WTC11 (cell line): ENCODE measurements around the gene NGB. TPM values are rescaled to one million over a fixed set of nuclear protein-coding genes. Genes with fewer than 3 reads are reported as not detected.
A peak's percentile ranks its signal among the peaks of the same experiment; 100 is the strongest.

Source experiments
- ATAC-seq: fragments of 200-7000 bp; cut with Tn5 transposase; 2 replicates; pipeline ENCODE4 v1.10.0; 2021; ENCODE audit warnings: mild to moderate bottlenecking, moderate library complexity
- CTCF ChIA-PET: fragments of 300-600 bp; sonication (Branson Sonifier 250); formaldehyde crosslinking; loops from one replicate; lab custom pipeline; 2021; ENCODE audit warnings: antibody characterized with exemption; lab: Charles Lee
- POLR2A ChIA-PET: fragments of 350-600 bp; sonication (Branson Sonifier 250); formaldehyde crosslinking; loops from one replicate; lab custom pipeline; 2021; ENCODE audit warnings: antibody characterized with exemption; lab: Charles Lee
- DNase-seq: peaks from one replicate; pipeline ENCODE4 v3.0.0; 2021; ENCODE audit warnings: low spot score
- H3K27ac Mint-ChIP-seq: 2 replicates; pipeline ENCODE4 v1.8.0; 2021; ENCODE audit warnings: mixed read lengths
- H3K27me3 Mint-ChIP-seq: 2 replicates; pipeline ENCODE4 v1.8.0; 2021; ENCODE audit warnings: low read depth, mild to moderate bottlenecking, moderate library complexity, mixed read lengths
- H3K36me3 Mint-ChIP-seq: 2 replicates; pipeline ENCODE4 v1.8.0; 2021; ENCODE audit warnings: mixed read lengths
- H3K4me1 Mint-ChIP-seq: 2 replicates; pipeline ENCODE4 v1.8.0; 2022; ENCODE audit warnings: mixed read lengths
- H3K4me3 Mint-ChIP-seq: 2 replicates; pipeline ENCODE4 v1.8.0; 2021; ENCODE audit warnings: mild to moderate bottlenecking, moderate library complexity, mixed read lengths
- H3K9me3 Mint-ChIP-seq: 2 replicates; pipeline ENCODE4 v1.8.0; 2021; ENCODE audit warnings: mixed read lengths
- CTCF ChIP-seq: fragments of 200-600 bp; IDR thresholded peaks from 2 replicates; pipeline ENCODE4 v1.8.0; 2022; ENCODE audit warnings: antibody characterized with exemption
- ELF4 ChIP-seq: sonication (generic); formaldehyde crosslinking; IDR thresholded peaks from 2 replicates; pipeline ENCODE4 v1.8.1; 2022; ENCODE audit warnings: low read depth, mild to moderate bottlenecking, moderate library complexity, missing genetic modification reagents
- ERG ChIP-seq: fragments of 250-450 bp; sonication (Bioruptor Pico); IDR thresholded peaks from 2 replicates; pipeline ENCODE4 v1.8.0; 2021; ENCODE audit warnings: mild to moderate bottlenecking
- GABPB1 ChIP-seq: sonication (generic); formaldehyde crosslinking; IDR thresholded peaks from 2 replicates; pipeline ENCODE4 v1.8.1; 2023; ENCODE audit warnings: mild to moderate bottlenecking, missing genetic modification reagents
- GRHL2 ChIP-seq: fragments of 250-450 bp; sonication (Bioruptor Pico); IDR thresholded peaks from 2 replicates; pipeline ENCODE4 v1.8.0; 2022; ENCODE audit warnings: mild to moderate bottlenecking, moderate library complexity; ENCODE audit not compliant: insufficient replicate concordance, severe bottlenecking
- KAT7 ChIP-seq: sonication (generic); formaldehyde crosslinking; IDR thresholded peaks from 2 replicates; pipeline ENCODE4 v1.8.1; 2023; ENCODE audit warnings: missing genetic modification reagents, mild to moderate bottlenecking, borderline replicate concordance
- NR3C1 ChIP-seq: sonication (generic); formaldehyde crosslinking; conservative IDR thresholded peaks from 2 replicates; pipeline ENCODE4 v1.8.1; 2023; ENCODE audit warnings: low read depth, mild to moderate bottlenecking, missing genetic modification reagents
- PRDM15 ChIP-seq: sonication (generic); formaldehyde crosslinking; IDR thresholded peaks from 2 replicates; pipeline ENCODE4 v1.8.0; 2022; ENCODE audit warnings: missing genetic modification reagents
- RELA ChIP-seq: sonication (generic); formaldehyde crosslinking; IDR thresholded peaks from 2 replicates; pipeline ENCODE4 v1.8.1; 2022; ENCODE audit warnings: missing genetic modification reagents, mild to moderate bottlenecking, borderline replicate concordance
- ZNF121 ChIP-seq: sonication (generic); formaldehyde crosslinking; IDR thresholded peaks from 2 replicates; pipeline ENCODE4 v1.8.0; 2023; ENCODE audit warnings: missing genetic modification reagents
- ZNF219 ChIP-seq: sonication (generic); formaldehyde crosslinking; IDR thresholded peaks from 2 replicates; pipeline ENCODE4 v1.8.0; 2023; ENCODE audit warnings: missing genetic modification reagents, mild to moderate bottlenecking, borderline replicate concordance
- ZNF396 ChIP-seq: fragments of 250-450 bp; sonication (Bioruptor Pico); IDR thresholded peaks from 2 replicates; pipeline ENCODE4 v1.8.0; 2021; ENCODE audit warnings: mild to moderate bottlenecking, moderate library complexity, borderline replicate concordance
- total RNA-seq: library from RNA; stranded (reverse); gene quantifications from 3 replicates; pipeline ENCODE4 v1.2.3, GENCODE V29; 2021

NGB gene
- total RNA-seq, 1 experiment from 2014 or later = 0.33 TPM

DNA sequence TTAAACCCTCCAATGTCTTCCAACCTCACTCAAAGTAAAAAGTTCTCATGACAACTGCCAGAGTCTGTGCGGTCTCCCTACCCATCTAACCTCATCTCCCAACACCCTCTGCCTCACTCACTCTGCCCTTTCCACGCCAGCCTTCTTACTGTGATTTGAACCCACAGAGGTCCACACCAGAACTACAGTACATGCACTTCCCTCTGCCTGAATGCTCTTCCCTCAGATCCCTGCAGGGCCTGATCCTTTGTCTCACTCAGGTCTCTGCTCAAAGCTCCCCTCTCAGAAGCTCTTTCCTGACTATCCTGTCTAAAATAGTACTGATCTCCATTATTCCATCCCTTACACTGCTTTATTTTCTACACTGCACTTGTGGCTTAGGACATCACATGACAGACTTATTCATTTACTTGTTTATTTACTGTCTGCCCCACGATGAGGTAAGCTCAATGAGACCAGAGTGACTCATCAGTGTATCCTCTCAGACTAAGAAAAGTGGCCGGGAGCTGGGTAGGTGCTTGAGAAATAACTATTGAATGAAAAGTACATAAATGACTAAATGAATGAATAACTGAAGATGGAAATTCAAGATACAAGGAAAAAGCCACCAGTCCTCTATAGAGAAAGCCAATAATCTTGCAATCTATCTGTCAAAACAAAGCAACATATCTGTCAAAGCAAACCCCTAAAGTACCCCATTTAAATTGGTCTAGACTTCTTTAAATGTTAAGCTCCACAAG, 32.6 kb upstream of the NGB start:
- no peak overlapping the region for H3K4me3 Mint-ChIP-seq
- no peaks in the 10 kb centered on the region for H3K9me3 Mint-ChIP-seq
- ChIA-PET POLR2A (interaction anchor here (0.6 kb wide), 1 partner anchor 142 kb away, joined by 5 read pairs; no protein-coding TSS in a partner anchor), CTCF (interaction anchor here (0.6 to 3.0 kb wide), 3 partner anchors 12 to 379 kb away, joined by 4 to 23 read pairs (median 7); partner anchors contain the start of genes GSTZ1 and POMT2)
- ATAC-seq (no peak), DNase-seq (no peak)
- no peak for TF ChIP-seq RELA (CRISPR knock-in tag)
- no peak for TF ChIP-seq GRHL2 (CRISPR knock-in tag)
- TF ChIP-seq KAT7 (CRISPR knock-in tag) = no peak
- TF ChIP-seq ZNF219 = no peak
- no peak for TF ChIP-seq NR3C1 (CRISPR knock-in tag)
- TF ChIP-seq ZNF396 (CRISPR knock-in tag) = no peak
- no peak for TF ChIP-seq PRDM15 (CRISPR knock-in tag)
- no peaks in the 10 kb centered on the region; the same call in 1 of the 2 replicates for H3K36me3 Mint-ChIP-seq
- no peaks in the 10 kb centered on the region for H3K27me3 Mint-ChIP-seq
- H3K4me1 Mint-ChIP-seq = peaks cover 2% of the 10 kb centered on the region; the same call in 1 of the 2 replicates
- no peak overlapping the region for H3K27ac Mint-ChIP-seq

GRCh38 chr14:77302926-77303325, 31.9 kb upstream of the NGB start:
- Mint-ChIP-seq H3K4me3 (no peak overlapping the region), H3K9me3 (no peaks in the 10 kb centered on the region), H3K36me3 (no peaks in the 10 kb centered on the region; the same call in 1 of the 2 replicates), H3K4me1 (peaks cover 2% of the 10 kb centered on the region; the same call in 1 of the 2 replicates), H3K27me3 (no peaks in the 10 kb centered on the region), H3K27ac (no peak overlapping the region)
- TF ChIP-seq ERG (CRISPR knock-in tag) = no peak
- 0 out of 2 replicates have a peak, but pooled peaks have one; percentile 34 for TF ChIP-seq GABPB1 (CRISPR knock-in tag)
- ChIA-PET CTCF (interaction anchor here (2.6 to 3.0 kb wide), 2 partner anchors 10 to 12 kb away, joined by 12 to 23 read pairs; no protein-coding TSS in a partner anchor), POLR2A (no interaction called here)
- no peak for DNase-seq
- no peak for ATAC-seq

GRCh38 chr14:77301103-77301502, 30.1 kb upstream of the NGB start:
- Mint-ChIP-seq H3K27ac (no peak overlapping the region), H3K9me3 (no peaks in the 10 kb centered on the region), H3K4me1 (peaks cover 2% of the 10 kb centered on the region; the same call in 1 of the 2 replicates), H3K36me3 (no peaks in the 10 kb centered on the region; the same call in 1 of the 2 replicates), H3K27me3 (no peaks in the 10 kb centered on the region), H3K4me3 (no peak overlapping the region)
- peak; percentile 97 for ATAC-seq
- ChIA-PET CTCF (interaction anchor here (0.6 to 2.6 kb wide), 21 partner anchors 9 to 249 kb away, joined by 3 to 59 read pairs (median 4); partner anchors contain the start of gene GSTZ1), POLR2A (no interaction called here)
- TF ChIP-seq ELF4 (CRISPR knock-in tag) (no peak), CTCF (peak; percentile 80), ZNF121 (0 out of 2 replicates have a peak, but pooled peaks have one; percentile 56)
- peak; percentile 90 for DNase-seq
